Hepatocyte (in vitro differentiated cells): ENCODE measurements around the gene TLR10. TPM values are rescaled to one million over a fixed set of nuclear protein-coding genes. Genes with fewer than 3 reads are reported as not detected.

Experiments used
- DNase-seq: peaks from one replicate; pipeline ENCODE4 v3.0.0-alpha.2; 2016; ENCODE audit warnings: low spot score
- H2AFZ ChIP-seq: fragments of 200-600 bp; sonication (generic); 2 replicates; pipeline ENCODE4 v1.6.0; 2016; ENCODE audit warnings: antibody characterized with exemption, mild to moderate bottlenecking
- H3K27ac ChIP-seq: fragments of 200-600 bp; sonication (generic); 2 replicates; pipeline ENCODE4 v1.5.1; 2016; ENCODE audit warnings: mild to moderate bottlenecking
- H3K27me3 ChIP-seq: fragments of 200-600 bp; sonication (generic); 2 replicates; pipeline ENCODE4 v1.6.1; 2016
- H3K36me3 ChIP-seq: fragments of 200-600 bp; sonication (generic); replicated peaks from 2 replicates; pipeline ENCODE4 v1.5.1; 2016; ENCODE audit warnings: low read depth; ENCODE audit not compliant: insufficient read depth
- H3K4me1 ChIP-seq: fragments of 200-600 bp; sonication (generic); 2 replicates; pipeline ENCODE4 v1.5.1; 2016; ENCODE audit warnings: mild to moderate bottlenecking, moderate library complexity; ENCODE audit not compliant: insufficient read depth
- H3K4me2 ChIP-seq: fragments of 200-600 bp; sonication (generic); 2 replicates; pipeline ENCODE4 v1.6.0; 2016
- H3K4me3 ChIP-seq: fragments of 200-600 bp; sonication (generic); 2 replicates; pipeline ENCODE4 v1.5.1; 2016; ENCODE audit warnings: mild to moderate bottlenecking
- H3K79me2 ChIP-seq: fragments of 200-600 bp; sonication (generic); 2 replicates; pipeline ENCODE4 v1.6.0; 2017; ENCODE audit warnings: mild to moderate bottlenecking
- H3K9me2 ChIP-seq: fragments of 200-600 bp; sonication (generic); replicated peaks from 2 replicates; pipeline ENCODE4 v1.6.0; 2017; ENCODE audit warnings: mild to moderate bottlenecking; ENCODE audit not compliant: insufficient read depth
- H3K9me3 ChIP-seq: fragments of 200-600 bp; sonication (generic); 2 replicates; pipeline ENCODE4 v1.5.1; 2016; ENCODE audit warnings: low read depth, mild to moderate bottlenecking
- H4K20me1 ChIP-seq: fragments of 200-600 bp; sonication (generic); 2 replicates; pipeline ENCODE4 v1.6.0; 2016; ENCODE audit warnings: mild to moderate bottlenecking; ENCODE audit not compliant: insufficient read depth, poor library complexity, severe bottlenecking
- CTCF ChIP-seq: fragments of 200-600 bp; sonication (generic); IDR thresholded peaks from 2 replicates; pipeline ENCODE4 v1.5.1; 2016; ENCODE audit warnings: antibody characterized with exemption, mild to moderate bottlenecking; ENCODE audit not compliant: poor library complexity
- EZH2 ChIP-seq: fragments of 200-600 bp; sonication (generic); IDR thresholded peaks from 2 replicates; pipeline ENCODE4 v1.6.1; 2016; ENCODE audit warnings: antibody characterized with exemption, mild to moderate bottlenecking, borderline replicate concordance
- EZH2phosphoT487 ChIP-seq: fragments of 200-600 bp; sonication (generic); IDR thresholded peaks from one replicate; pipeline ENCODE4 v1.6.1; 2018; ENCODE audit warnings: antibody characterized with exemption, mild to moderate bottlenecking, low read depth, moderate library complexity; ENCODE audit not compliant: unreplicated experiment, severe bottlenecking
- WGBS: methylation state at CpG from one replicate; pipeline ENCODE4 v1.1.6; 2016; ENCODE audit warnings: low lambda C conversion rate; ENCODE audit errors: missing lambda C conversion rate; 5-methylcytosine and 5-hydroxymethylcytosine counted together
- polyA plus RNA-seq: library from polyadenylated mRNA; unstranded; fragments of >200 nt; fragmentation: Nextera tagmentation; extraction: Ambion mirVana; gene quantifications from 2 replicates; pipeline ENCODE4 v1.2.1, GENCODE V29; 2016
- total RNA-seq: library from RNA; depleted of rRNA; stranded (reverse); fragments of >200 nt; gene quantifications from 2 replicates; pipeline ENCODE4 v1.2.3, GENCODE V29; 2014

Gene TLR10
- total and polyA plus RNA-seq, 2 experiments from 2014 or later: not detected

- 81% methylated on average over 3 of the region's 3 CpGs for WGBS
- H3K4me3 ChIP-seq: no peak overlapping the region
- H3K36me3 ChIP-seq: no peaks in the 10 kb centered on the region
- no peak overlapping the region for H2AFZ ChIP-seq
- TF ChIP-seq CTCF: no peak
- TF ChIP-seq EZH2: no peak
- no peak for TF ChIP-seq EZH2phosphoT487
- H3K27me3 ChIP-seq: no peaks in the 10 kb centered on the region
- H3K4me2 ChIP-seq: no peak overlapping the region
- H3K4me1 ChIP-seq: no peaks in the 10 kb centered on the region
- H4K20me1 ChIP-seq: no peaks in the 10 kb centered on the region
- H3K27ac ChIP-seq: no peak overlapping the region
- H3K79me2 ChIP-seq: no peaks in the 10 kb centered on the region
- no peak for DNase-seq
- no peaks in the 10 kb centered on the region for H3K9me2 ChIP-seq
- H3K9me3 ChIP-seq: no peaks in the 10 kb centered on the region
Measured at GRCh38 chr4:38821739-38822138, 38.9 kb upstream of the TLR10 start.

GRCh38 chr4:38820329-38821061 lies 37.7 kb upstream of the TLR10 start:
- H3K79me2 ChIP-seq: no peaks in the 10 kb centered on the region
- H3K4me1 ChIP-seq: no peaks in the 10 kb centered on the region
- no peak overlapping the region for H3K27ac ChIP-seq
- no peaks in the 10 kb centered on the region for H4K20me1 ChIP-seq
- no peak overlapping the region for H3K4me2 ChIP-seq
- H3K9me3 ChIP-seq: no peaks in the 10 kb centered on the region
- H3K27me3 ChIP-seq: no peaks in the 10 kb centered on the region
- no peaks in the 10 kb centered on the region for H3K9me2 ChIP-seq
- TF ChIP-seq EZH2 (no peak), EZH2phosphoT487 (no peak), CTCF (no peak)
- no peaks in the 10 kb centered on the region for H3K36me3 ChIP-seq
- 95% methylated on average over 4 of the region's 4 CpGs for WGBS
- H2AFZ ChIP-seq: no peak overlapping the region
- H3K4me3 ChIP-seq: no peak overlapping the region
- no peak for DNase-seq

GRCh38 chr4:38819569-38819968 lies 36.8 kb upstream of the TLR10 start:
- H3K27me3 ChIP-seq: no peaks in the 10 kb centered on the region
- H2AFZ ChIP-seq: no peak overlapping the region
- TF ChIP-seq EZH2phosphoT487: no peak
- no peak for TF ChIP-seq CTCF
- no peak for TF ChIP-seq EZH2
- no peak overlapping the region for H3K4me2 ChIP-seq
- DNase-seq: no peak
- no peak overlapping the region for H3K27ac ChIP-seq
- H3K4me3 ChIP-seq: no peak overlapping the region
- H3K9me2 ChIP-seq: no peaks in the 10 kb centered on the region
- H3K9me3 ChIP-seq: no peaks in the 10 kb centered on the region
- no peaks in the 10 kb centered on the region for H3K79me2 ChIP-seq
- H3K4me1 ChIP-seq: no peaks in the 10 kb centered on the region
- WGBS: 66% methylated on average over 3 of the region's 3 CpGs
- no peaks in the 10 kb centered on the region for H3K36me3 ChIP-seq
- no peaks in the 10 kb centered on the region for H4K20me1 ChIP-seq
